WTC11 (cell line): ENCODE results near the gene HCFC2.

Experiments used
- CTCF ChIP-seq: fragments of 200-600 bp; IDR thresholded peaks from 2 replicates; pipeline ENCODE4 v1.8.0; 2022; ENCODE audit warnings: antibody characterized with exemption
- E2F4 ChIP-seq: sonication (generic); formaldehyde crosslinking; IDR thresholded peaks from 2 replicates; pipeline ENCODE4 v1.8.1; 2022; ENCODE audit warnings: low read depth, mild to moderate bottlenecking, moderate library complexity, missing genetic modification reagents, borderline replicate concordance
- FOXJ3 ChIP-seq: sonication (generic); formaldehyde crosslinking; IDR thresholded peaks from 2 replicates; pipeline ENCODE4 v1.9.0; 2021; ENCODE audit warnings: missing genetic modification reagents, mild to moderate bottlenecking, borderline replicate concordance
- HMGXB4 ChIP-seq: sonication (generic); formaldehyde crosslinking; IDR thresholded peaks from 2 replicates; pipeline ENCODE4 v1.8.1; 2023; ENCODE audit warnings: mild to moderate bottlenecking, moderate library complexity, missing genetic modification reagents
- NFATC4 ChIP-seq: fragments of 250-450 bp; sonication (Bioruptor Pico); IDR thresholded peaks from 2 replicates; pipeline ENCODE4 v1.9.0; 2021; ENCODE audit warnings: mild to moderate bottlenecking
- NFYB ChIP-seq: sonication (generic); formaldehyde crosslinking; conservative IDR thresholded peaks from 2 replicates; pipeline ENCODE4 v1.8.0; 2022; ENCODE audit warnings: low read depth, missing genetic modification reagents
- SP1 ChIP-seq: sonication (generic); formaldehyde crosslinking; conservative IDR thresholded peaks from 2 replicates; pipeline ENCODE4 v1.8.1; 2022; ENCODE audit warnings: missing genetic modification reagents
- USF2 ChIP-seq: sonication (generic); formaldehyde crosslinking; IDR thresholded peaks from 2 replicates; pipeline ENCODE4 v1.8.1; 2023; ENCODE audit warnings: mild to moderate bottlenecking, missing genetic modification reagents, moderate library complexity
- ZNF219 ChIP-seq: sonication (generic); formaldehyde crosslinking; IDR thresholded peaks from 2 replicates; pipeline ENCODE4 v1.8.0; 2023; ENCODE audit warnings: missing genetic modification reagents, mild to moderate bottlenecking, borderline replicate concordance
- ZNF281 ChIP-seq: sonication (generic); formaldehyde crosslinking; IDR thresholded peaks from 2 replicates; pipeline ENCODE4 v1.8.0; 2023; ENCODE audit warnings: mild to moderate bottlenecking, missing genetic modification reagents

- TF ChIP-seq CTCF: no peak
- TF ChIP-seq NFYB (CRISPR knock-in tag): no peak
- no peak for TF ChIP-seq E2F4 (CRISPR knock-in tag)
- no peak for TF ChIP-seq HMGXB4 (CRISPR knock-in tag)
- no peak for TF ChIP-seq NFATC4 (CRISPR knock-in tag)
- TF ChIP-seq ZNF281 (CRISPR knock-in tag): no peak
- TF ChIP-seq SP1 (CRISPR knock-in tag): no peak
- TF ChIP-seq USF2 (CRISPR knock-in tag): no peak
- TF ChIP-seq FOXJ3 (CRISPR knock-in tag): no peak
- no peak for TF ChIP-seq ZNF219
Observed at GRCh38 chr12:104131609-104132008, 67.3 kb downstream of the HCFC2 start.
